Cortex of kidney (tissue), 1 donor: ENCODE data around the gene TLCD3B.
"Not testable (repeated sequence)": the region's sequence is repeated elsewhere in the genome, so short reads cannot be mapped to it uniquely, and the experiment has no call there.

Source experiments
- DNase-seq: peaks from one replicate; lab custom pipeline; 2025; lab: John Stamatoyannopoulos, UW

Gene TLCD3B

GRCh38 chr16:30025574-30025973 lies 5.5 kb downstream of the TLCD3B start:
- no peak for DNase-seq

GRCh38 chr16:30025156-30025555 lies 5.9 kb downstream of the TLCD3B start:
- no peak for DNase-seq

- no peak for DNase-seq
Observed at GRCh38 chr16:30024451-30024850, 6.6 kb downstream of the TLCD3B start.

GRCh38 chr16:30023586-30023985 lies 7.5 kb downstream of the TLCD3B start:
- no peak for DNase-seq

GRCh38 chr16:30022887-30023286 lies 8.2 kb downstream of the TLCD3B start, which contains the start of gene C16orf92:
Gene C16orf92, plus strand, starts transcription at chr16:30023198. Its CDS starts 143 bp downstream, at chr16:30023341.
- DNase-seq: no peak

- no peak for DNase-seq
Observed at GRCh38 chr16:30018731-30019158, 12.3 kb downstream of the TLCD3B start.

GRCh38 chr16:30017937-30018336 lies 13.1 kb downstream of the TLCD3B start:
- DNase-seq: not testable (repeated sequence)

- no peak for DNase-seq
Observed at GRCh38 chr16:30017277-30017656, 13.8 kb downstream of the TLCD3B start.

- no peak for DNase-seq
Observed at GRCh38 chr16:30016555-30017276, 14.4 kb downstream of the TLCD3B start.

- DNase-seq: not testable (repeated sequence)
Observed at GRCh38 chr16:30015450-30015849, 15.6 kb downstream of the TLCD3B start.

- DNase-seq: not testable (repeated sequence)
Observed at GRCh38 chr16:30012598-30012997, 18.5 kb downstream of the TLCD3B start.

GRCh38 chr16:30011714-30012504 lies 19.2 kb downstream of the TLCD3B start:
- DNase-seq: no peak

- no peak for DNase-seq
Observed at GRCh38 chr16:30010844-30011713, 20.0 kb downstream of the TLCD3B start, which contains the start of gene DOC2A. Gene DOC2A, minus strand, starts transcription at chr16:30011027. Its CDS starts 805 bp downstream, at chr16:30010222.

GRCh38 chr16:30009990-30010843 lies 20.9 kb downstream of the TLCD3B start:
- no peak for DNase-seq

GRCh38 chr16:30009085-30009862 lies 21.8 kb downstream of the TLCD3B start:
- DNase-seq: no peak

GRCh38 chr16:30007378-30007895 lies 23.6 kb downstream of the TLCD3B start:
- DNase-seq: no peak

- DNase-seq: no peak
Observed at GRCh38 chr16:30006659-30007377, 24.3 kb downstream of the TLCD3B start.

- no peak for DNase-seq
Observed at GRCh38 chr16:30006095-30006473, 25.0 kb downstream of the TLCD3B start.

- no peak for DNase-seq
Observed at GRCh38 chr16:30005341-30006094, 25.6 kb downstream of the TLCD3B start.
